ENCODE results near the gene GRAP. TPM values are rescaled to one million over a fixed set of nuclear protein-coding genes. Genes with fewer than 3 reads are reported as not detected.

GRAP gene
- total RNA-seq, 1 donor from 2014 or later: 1.7 TPM

- Histone ChIP-seq H3K4me1 (no peaks in the 10 kb centered on the region), H3K4me3 (no peak overlapping the region), H3K27ac (replicated peaks) (no peak overlapping the region), H3K27me3 (ENCODE audit: low read depth) (no peaks in the 10 kb centered on the region), H3K9me3 (replicated peaks) (no peaks in the 10 kb centered on the region), H3K36me3 (no peaks in the 10 kb centered on the region)
- no peak for TF ChIP-seq CTCF (IDR thresholded peaks at IDR 0.05; ENCODE audit: borderline replicate concordance)
- intact Hi-C loops (cut with micrococcal nuclease): no loop called here
- DNase-seq: peak; percentile 16
Measured at GRCh38 chr17:19019041-19019941, 27.5 kb downstream of the GRAP start.

- Histone ChIP-seq H3K4me3 (no peak overlapping the region), H3K36me3 (no peaks in the 10 kb centered on the region), H3K9me3 (replicated peaks) (no peaks in the 10 kb centered on the region), H3K27ac (replicated peaks) (no peak overlapping the region), H3K4me1 (no peaks in the 10 kb centered on the region), H3K27me3 (ENCODE audit: low read depth) (no peaks in the 10 kb centered on the region)
- intact Hi-C loops (cut with micrococcal nuclease): no loop called here
- TF ChIP-seq CTCF (IDR thresholded peaks at IDR 0.05; ENCODE audit: borderline replicate concordance): no peak
- DNase-seq: no peak
Measured at GRCh38 chr17:19018600-19018950, 28.2 kb downstream of the GRAP start.

- intact Hi-C loops (cut with micrococcal nuclease): no loop called here
- Histone ChIP-seq H3K36me3 (no peaks in the 10 kb centered on the region), H3K27ac (replicated peaks) (no peak overlapping the region), H3K4me3 (no peak overlapping the region), H3K27me3 (ENCODE audit: low read depth) (no peaks in the 10 kb centered on the region), H3K4me1 (no peaks in the 10 kb centered on the region), H3K9me3 (replicated peaks) (no peaks in the 10 kb centered on the region)
- TF ChIP-seq CTCF (IDR thresholded peaks at IDR 0.05; ENCODE audit: borderline replicate concordance): no peak
- no peak for DNase-seq
Measured at GRCh38 chr17:19017804-19018599, 28.8 kb downstream of the GRAP start.

- Histone ChIP-seq H3K4me3 (no peak overlapping the region), H3K4me1 (no peaks in the 10 kb centered on the region), H3K36me3 (no peaks in the 10 kb centered on the region), H3K27ac (replicated peaks) (no peak overlapping the region), H3K9me3 (replicated peaks) (no peaks in the 10 kb centered on the region), H3K27me3 (ENCODE audit: low read depth) (no peaks in the 10 kb centered on the region)
- no peak for DNase-seq
- intact Hi-C loops (cut with micrococcal nuclease): no loop called here
- TF ChIP-seq CTCF (IDR thresholded peaks at IDR 0.05; ENCODE audit: borderline replicate concordance): no peak
Measured at GRCh38 chr17:19017401-19017800, 29.4 kb downstream of the GRAP start.

GRCh38 chr17:19016881-19017280 is 29.9 kb downstream of the GRAP start:
- no peak for TF ChIP-seq CTCF (IDR thresholded peaks at IDR 0.05; ENCODE audit: borderline replicate concordance)
- intact Hi-C loops (cut with micrococcal nuclease): no loop called here
- no peak overlapping the region for H3K27ac ChIP-seq (replicated peaks)
- no peaks in the 10 kb centered on the region for H3K36me3 ChIP-seq
- H3K9me3 ChIP-seq (replicated peaks): no peaks in the 10 kb centered on the region
- H3K27me3 ChIP-seq (ENCODE audit: low read depth): no peaks in the 10 kb centered on the region
- H3K4me3 ChIP-seq: no peak overlapping the region
- H3K4me1 ChIP-seq: no peaks in the 10 kb centered on the region
- DNase-seq: no peak
